ENCODE data around the gene RBP3. TPM values are rescaled to one million over a fixed set of nuclear protein-coding genes. Genes with fewer than 3 reads are reported as not detected.

Gene RBP3
- total and polyA plus RNA-seq, 2 donors = not detected

DNA sequence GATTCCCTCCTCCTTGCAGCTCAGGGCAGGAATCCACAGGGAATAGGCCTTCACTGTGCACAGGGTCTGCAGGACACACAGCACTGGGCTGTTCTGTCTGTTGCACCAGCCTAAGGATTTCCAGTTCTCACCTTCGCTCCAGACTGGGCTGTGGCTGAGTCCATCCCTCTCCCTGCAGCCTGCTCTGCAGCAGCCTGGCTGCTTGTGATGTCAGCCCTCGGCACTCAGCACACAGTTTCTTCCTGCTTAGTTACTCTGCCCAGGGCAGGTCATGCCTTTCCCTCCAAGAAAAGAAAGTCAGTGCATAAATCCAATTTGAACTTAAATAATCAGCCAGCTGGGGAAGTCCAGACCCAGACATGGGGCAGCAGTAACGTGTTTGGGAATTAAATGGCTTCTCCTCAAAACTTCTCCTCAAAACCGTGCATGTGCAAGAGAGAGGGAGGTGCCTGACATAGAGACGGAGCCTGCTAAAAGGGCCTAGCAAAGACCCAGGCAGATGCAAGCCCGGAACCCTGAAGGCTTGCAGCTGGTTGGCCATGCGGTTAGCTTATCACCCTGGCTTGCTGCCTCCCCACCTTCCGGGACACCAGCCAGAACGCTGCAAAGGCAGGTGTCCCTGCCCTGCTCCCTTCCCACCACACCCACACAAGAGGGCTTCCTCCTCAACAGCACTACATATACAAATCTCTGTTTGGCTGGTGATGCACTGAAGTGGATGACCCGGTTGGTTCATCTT, 36.8 kb upstream of the RBP3 start:
- 44% methylated on average over 10 of the region's 10 CpGs for WGBS
- Histone ChIP-seq H3K27ac (ENCODE audit: low read depth) (no peak overlapping the region), H3K4me1 (ENCODE audit: insufficient read depth) (no peaks in the 10 kb centered on the region), H3K36me3 (ENCODE audit: insufficient read depth) (no peaks in the 10 kb centered on the region), H3K4me3 (ENCODE audit: low read depth, low read length) (no peak overlapping the region)
- DNase-seq (ENCODE audit: extremely low spot score) = no peak

- no peak for DNase-seq (ENCODE audit: extremely low spot score)
- Histone ChIP-seq H3K27ac (ENCODE audit: low read depth) (no peak overlapping the region), H3K36me3 (ENCODE audit: insufficient read depth) (no peaks in the 10 kb centered on the region), H3K4me1 (ENCODE audit: insufficient read depth) (no peaks in the 10 kb centered on the region), H3K4me3 (ENCODE audit: low read depth, low read length) (no peak overlapping the region)
- 31% methylated on average over 20 of the region's 20 CpGs for WGBS
Observed at GRCh38 chr10:47311932-47312662, 36.1 kb upstream of the RBP3 start.

DNA sequence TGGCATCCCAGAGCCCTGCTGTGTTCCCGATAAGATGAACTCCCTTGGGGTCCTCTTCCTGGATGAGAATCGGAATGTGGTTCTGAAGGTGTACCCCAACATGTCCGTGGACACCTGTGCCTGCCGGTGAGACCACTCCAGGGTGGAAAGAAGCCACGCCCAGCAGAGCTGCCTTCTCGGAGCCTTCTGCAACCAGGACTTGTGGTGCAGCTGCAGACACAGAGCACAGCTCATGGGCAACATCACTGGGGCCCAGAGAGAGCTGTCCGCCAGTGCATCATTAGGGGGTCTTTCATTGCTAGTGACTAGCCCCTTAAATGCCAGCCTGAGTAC, 35.5 kb upstream of the RBP3 start:
- H3K27ac ChIP-seq (ENCODE audit: low read depth) = no peak overlapping the region
- WGBS = 86% methylated on average over 7 of the region's 7 CpGs
- no peaks in the 10 kb centered on the region for H3K36me3 ChIP-seq (ENCODE audit: insufficient read depth)
- no peak for DNase-seq (ENCODE audit: extremely low spot score)
- no peaks in the 10 kb centered on the region for H3K4me1 ChIP-seq (ENCODE audit: insufficient read depth)
- H3K4me3 ChIP-seq (ENCODE audit: low read depth, low read length) = no peak overlapping the region

- Histone ChIP-seq H3K36me3 (ENCODE audit: insufficient read depth) (no peaks in the 10 kb centered on the region), H3K4me1 (ENCODE audit: insufficient read depth) (no peaks in the 10 kb centered on the region), H3K4me3 (ENCODE audit: low read depth, low read length) (no peak overlapping the region), H3K27ac (ENCODE audit: low read depth) (no peak overlapping the region)
- WGBS = 94% methylated on average over 9 of the region's 9 CpGs
- DNase-seq (ENCODE audit: extremely low spot score) = no peak
Observed at GRCh38 chr10:47314416-47314970, 33.7 kb upstream of the RBP3 start.

DNA sequence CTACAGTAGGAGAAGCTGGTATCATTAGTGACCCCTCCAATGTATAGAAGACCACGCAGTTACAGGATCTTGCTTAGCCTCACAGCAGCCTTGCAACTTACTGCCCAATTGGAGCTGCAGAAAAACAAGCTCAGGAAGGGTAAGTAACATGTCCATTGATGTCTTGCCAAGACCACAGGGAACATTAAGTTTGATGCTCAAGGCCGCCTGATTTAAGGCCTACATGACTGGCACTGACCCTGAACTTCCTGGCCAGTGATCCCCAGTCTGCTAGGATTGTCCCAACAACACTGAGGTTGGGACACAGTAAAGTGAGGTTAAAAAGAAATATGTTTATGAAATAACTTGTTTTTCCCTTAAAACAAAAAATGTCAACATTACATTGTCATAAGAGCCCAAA, 32.7 kb upstream of the RBP3 start:
- H3K36me3 ChIP-seq (ENCODE audit: insufficient read depth) = no peaks in the 10 kb centered on the region
- H3K27ac ChIP-seq (ENCODE audit: low read depth) = no peak overlapping the region
- DNase-seq (ENCODE audit: extremely low spot score) = no peak
- H3K4me3 ChIP-seq (ENCODE audit: low read depth, low read length) = no peak overlapping the region
- no peaks in the 10 kb centered on the region for H3K4me1 ChIP-seq (ENCODE audit: insufficient read depth)
- 96% methylated on average over 2 of the region's 2 CpGs for WGBS

DNA sequence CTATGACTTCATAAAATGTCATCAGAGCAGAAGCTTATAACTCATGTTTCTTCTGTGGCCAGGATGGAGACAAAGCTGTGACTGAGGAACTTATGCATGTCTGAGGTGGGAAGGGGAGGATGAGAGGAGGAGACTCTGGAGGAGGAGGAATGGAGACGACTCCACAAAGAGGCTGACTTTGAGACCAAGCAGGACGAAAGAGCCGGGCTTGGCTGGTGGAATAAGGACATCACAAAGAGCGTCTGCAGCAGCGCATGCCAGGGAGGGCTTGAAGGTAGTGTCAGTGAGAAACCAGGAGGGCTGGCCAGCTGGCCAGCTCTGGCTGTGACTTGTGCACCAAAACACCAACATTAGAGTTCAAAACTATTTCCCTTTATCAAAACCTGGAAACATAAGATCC, 32.0 kb upstream of the RBP3 start:
- no peak overlapping the region for H3K27ac ChIP-seq (ENCODE audit: low read depth)
- H3K36me3 ChIP-seq (ENCODE audit: insufficient read depth) = no peaks in the 10 kb centered on the region
- H3K4me1 ChIP-seq (ENCODE audit: insufficient read depth) = no peaks in the 10 kb centered on the region
- no peak for DNase-seq (ENCODE audit: extremely low spot score)
- no peak overlapping the region for H3K4me3 ChIP-seq (ENCODE audit: low read depth, low read length)
- 88% methylated on average over 5 of the region's 5 CpGs for WGBS

- Histone ChIP-seq H3K4me1 (ENCODE audit: insufficient read depth) (no peaks in the 10 kb centered on the region), H3K27ac (ENCODE audit: low read depth) (no peak overlapping the region), H3K4me3 (ENCODE audit: low read depth, low read length) (no peak overlapping the region), H3K36me3 (ENCODE audit: insufficient read depth) (no peaks in the 10 kb centered on the region)
- no peak for DNase-seq (ENCODE audit: extremely low spot score)
- WGBS = 83% methylated on average over 4 of the region's 4 CpGs
Observed at GRCh38 chr10:47317251-47317650, 30.9 kb upstream of the RBP3 start.

DNA sequence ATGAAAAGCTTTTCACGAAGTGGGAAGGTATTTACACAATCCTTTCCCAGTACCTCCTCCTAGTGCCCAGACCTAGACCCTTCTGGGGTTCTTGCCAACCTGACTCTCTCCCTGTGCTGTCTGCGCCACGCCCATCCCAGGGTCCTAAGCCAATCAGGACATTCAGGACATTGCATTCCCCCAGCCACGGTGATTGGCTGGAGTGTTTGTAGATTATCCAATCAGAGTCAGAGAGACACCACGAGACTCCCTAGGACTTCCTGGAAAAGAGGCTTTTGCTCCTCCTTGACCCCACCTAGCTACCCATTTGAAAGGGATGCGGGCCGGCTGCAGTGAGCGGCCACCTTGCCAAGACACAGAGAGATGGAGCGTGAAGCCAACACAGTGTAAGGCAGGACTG, 29.5 kb upstream of the RBP3 start:
- Histone ChIP-seq H3K4me3 (ENCODE audit: low read depth, low read length) (no peak overlapping the region), H3K27ac (ENCODE audit: low read depth) (no peak overlapping the region), H3K36me3 (ENCODE audit: insufficient read depth) (no peaks in the 10 kb centered on the region), H3K4me1 (ENCODE audit: insufficient read depth) (no peaks in the 10 kb centered on the region)
- 86% methylated on average over 9 of the region's 9 CpGs for WGBS
- DNase-seq (ENCODE audit: extremely low spot score) = no peak

- no peak overlapping the region for H3K4me3 ChIP-seq (ENCODE audit: low read depth, low read length)
- 89% methylated on average over 8 of the region's 8 CpGs for WGBS
- no peaks in the 10 kb centered on the region for H3K36me3 ChIP-seq (ENCODE audit: insufficient read depth)
- no peak overlapping the region for H3K27ac ChIP-seq (ENCODE audit: low read depth)
- no peaks in the 10 kb centered on the region for H3K4me1 ChIP-seq (ENCODE audit: insufficient read depth)
- no peak for DNase-seq (ENCODE audit: extremely low spot score)
Observed at GRCh38 chr10:47319784-47320183, 28.4 kb upstream of the RBP3 start.

DNA sequence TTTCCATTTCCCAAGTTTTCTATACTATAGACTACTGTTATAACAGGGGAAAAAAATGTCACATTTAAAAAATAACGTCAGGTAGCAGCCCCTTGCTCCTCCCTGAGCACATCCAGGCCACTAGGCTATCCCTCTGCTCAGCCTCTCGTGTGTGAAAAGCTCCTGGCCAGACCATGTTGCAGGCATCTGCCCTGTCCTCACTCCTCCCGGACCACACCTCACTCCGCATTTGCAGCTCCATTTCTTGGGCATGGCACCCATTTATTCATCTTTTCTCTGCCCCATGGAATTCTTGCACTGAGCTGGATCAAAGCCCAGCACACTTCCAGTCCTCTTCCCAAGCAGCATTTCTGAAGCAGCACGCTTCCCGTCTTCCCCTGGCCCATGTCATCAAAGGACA, 27.4 kb upstream of the RBP3 start:
- 73% methylated on average over 6 of the region's 6 CpGs for WGBS
- no peaks in the 10 kb centered on the region for H3K36me3 ChIP-seq (ENCODE audit: insufficient read depth)
- H3K4me3 ChIP-seq (ENCODE audit: low read depth, low read length) = no peak overlapping the region
- no peak overlapping the region for H3K27ac ChIP-seq (ENCODE audit: low read depth)
- no peaks in the 10 kb centered on the region for H3K4me1 ChIP-seq (ENCODE audit: insufficient read depth)
- no peak for DNase-seq (ENCODE audit: extremely low spot score)

DNA sequence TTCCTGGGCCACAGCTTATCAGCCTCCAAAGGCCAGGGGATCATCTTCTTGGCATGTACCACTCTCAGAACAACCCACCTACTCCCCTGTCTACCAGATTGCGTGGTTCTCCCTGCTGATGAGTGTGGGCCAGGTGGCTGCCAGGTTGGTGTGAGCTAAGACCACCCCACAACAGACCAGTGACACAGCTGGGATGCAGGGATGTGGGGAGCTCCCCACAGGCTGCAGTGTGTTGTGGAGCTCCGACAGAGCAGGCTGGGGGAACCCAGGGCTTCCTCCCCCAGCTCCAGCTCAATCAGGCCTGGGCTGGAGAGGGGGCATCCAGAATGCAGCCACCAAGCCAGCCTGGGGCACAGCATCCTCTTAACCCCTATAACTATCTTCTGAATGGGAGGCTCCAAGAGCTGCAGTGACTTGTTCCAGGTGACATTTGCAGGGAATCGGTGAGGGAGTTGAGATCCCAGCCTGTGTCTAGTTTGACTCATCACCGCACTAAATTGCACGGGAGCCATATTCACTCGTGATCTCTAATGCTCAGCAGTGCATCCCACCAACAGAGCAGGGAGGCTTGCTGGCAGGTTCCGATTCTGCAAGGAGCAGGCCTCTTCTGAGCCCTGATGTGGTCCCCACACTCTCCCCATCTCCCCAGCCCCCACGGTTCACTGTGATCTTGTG, 26.5 kb upstream of the RBP3 start:
- no peak overlapping the region for H3K4me3 ChIP-seq (ENCODE audit: low read depth, low read length)
- 82% methylated on average over 8 of the region's 8 CpGs for WGBS
- H3K27ac ChIP-seq (ENCODE audit: low read depth) = no peak overlapping the region
- no peak for DNase-seq (ENCODE audit: extremely low spot score)
- H3K36me3 ChIP-seq (ENCODE audit: insufficient read depth) = no peaks in the 10 kb centered on the region
- no peaks in the 10 kb centered on the region for H3K4me1 ChIP-seq (ENCODE audit: insufficient read depth)

- no peak for DNase-seq (ENCODE audit: extremely low spot score)
- Histone ChIP-seq H3K27ac (ENCODE audit: low read depth) (no peak within 1 kb of the TSS), H3K4me1 (ENCODE audit: insufficient read depth) (no peaks in the 10 kb centered on the region), H3K4me3 (ENCODE audit: low read depth, low read length) (no peak within 1 kb of the TSS), H3K36me3 (ENCODE audit: insufficient read depth) (no peaks in the 10 kb centered on the region)
- 68% methylated on average over 35 of the region's 35 CpGs for WGBS
Observed at GRCh38 chr10:47322300-47323061, 25.7 kb upstream of the RBP3 start, which contains the start of gene GDF2. Gene GDF2 (plus strand): TSS chr10:47322454. CDS start chr10:47322669, 215 bp downstream.

GRCh38 chr10:47323087-47323486, 25.1 kb upstream of the RBP3 start:
- H3K27ac ChIP-seq (ENCODE audit: low read depth) = no peak overlapping the region
- no peak for DNase-seq (ENCODE audit: extremely low spot score)
- no peaks in the 10 kb centered on the region for H3K4me1 ChIP-seq (ENCODE audit: insufficient read depth)
- H3K4me3 ChIP-seq (ENCODE audit: low read depth, low read length) = no peak overlapping the region
- H3K36me3 ChIP-seq (ENCODE audit: insufficient read depth) = no peaks in the 10 kb centered on the region
- WGBS = 70% methylated on average over 1 of the region's 1 CpG
